ENCODE results near the gene ARHGEF19.

Gene ARHGEF19

DNA sequence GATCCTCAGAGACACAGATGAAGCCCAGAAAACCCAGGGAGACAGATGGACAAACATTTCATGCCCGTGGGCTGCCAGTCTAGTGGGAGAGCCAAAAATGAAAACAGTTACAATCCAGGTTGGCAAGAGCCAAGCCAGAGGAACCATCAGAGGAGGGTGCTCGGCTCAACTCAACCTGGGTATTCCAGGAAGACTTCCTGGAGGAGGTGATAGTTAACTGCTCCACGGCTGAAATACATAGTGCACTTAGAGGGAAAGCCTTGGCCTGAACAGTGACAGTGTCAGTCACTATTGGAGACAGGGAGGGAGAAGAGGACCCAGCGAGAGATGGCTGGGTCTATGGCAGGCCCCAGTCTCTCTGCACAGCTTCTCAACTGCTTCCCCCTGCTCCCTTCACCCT lies 1.9 kb downstream of the ARHGEF19 start:
- no peaks in the 10 kb centered on the region for H3K27me3 ChIP-seq (ENCODE audit: control insufficient read depth, insufficient read depth, low read length)
- peaks cover 25% of the 10 kb centered on the region for H3K4me1 ChIP-seq (ENCODE audit: control insufficient read depth, insufficient read depth, low read length)
- H3K4me3 ChIP-seq (ENCODE audit: low read length), result no peak overlapping the region
- WGBS (ENCODE audit: insufficient coverage, insufficient read length), result no CpG with 5 or more reads among the region's 4 CpGs
- H3K27ac ChIP-seq (ENCODE audit: low read length), result no peak overlapping the region
- no peaks in the 10 kb centered on the region for H3K9me3 ChIP-seq (ENCODE audit: control insufficient read depth, insufficient read depth, low read length)
- H3K36me3 ChIP-seq (ENCODE audit: control insufficient read depth, insufficient read depth, low read length), result no peaks in the 10 kb centered on the region
- no peak for DNase-seq (ENCODE audit: low read depth, low spot score)

DNA sequence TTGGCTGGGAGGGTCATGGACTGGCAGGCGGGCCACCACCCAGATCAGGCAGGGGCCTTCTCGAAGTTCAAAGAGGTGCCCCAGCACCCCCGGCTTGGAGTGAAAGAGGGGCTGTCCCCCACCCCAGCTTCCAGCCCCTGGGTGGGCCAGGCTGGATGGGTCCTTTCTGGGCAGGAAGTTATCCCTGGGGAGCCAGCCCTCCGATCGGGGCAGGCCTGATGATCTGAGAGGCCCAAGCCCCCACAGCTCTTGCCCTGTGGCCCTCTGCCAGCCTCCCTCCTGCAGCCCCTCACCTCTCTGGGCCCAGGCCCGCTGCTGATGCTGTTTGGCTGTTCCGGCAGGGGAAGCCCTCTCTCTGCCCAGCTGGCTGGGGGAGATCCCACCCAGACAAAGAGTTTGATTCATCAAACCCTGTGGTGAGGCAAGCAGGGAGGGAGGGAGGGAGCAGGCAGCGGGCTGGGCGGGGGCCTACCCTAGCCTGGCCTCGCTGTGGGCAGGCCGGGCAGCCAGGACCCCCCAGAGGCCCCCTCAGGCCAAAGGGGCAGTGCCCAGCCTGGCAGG lies 2.5 kb downstream of the ARHGEF19 start:
- Histone ChIP-seq H3K27ac (ENCODE audit: low read length) (no peak overlapping the region), H3K9me3 (ENCODE audit: control insufficient read depth, insufficient read depth, low read length) (no peaks in the 10 kb centered on the region), H3K36me3 (ENCODE audit: control insufficient read depth, insufficient read depth, low read length) (no peaks in the 10 kb centered on the region), H3K4me3 (ENCODE audit: low read length) (no peak overlapping the region), H3K27me3 (ENCODE audit: control insufficient read depth, insufficient read depth, low read length) (no peaks in the 10 kb centered on the region), H3K4me1 (ENCODE audit: control insufficient read depth, insufficient read depth, low read length) (peaks cover 25% of the 10 kb centered on the region)
- no CpG with 5 or more reads among the region's 11 CpGs for WGBS (ENCODE audit: insufficient coverage, insufficient read length)
- DNase-seq (ENCODE audit: low read depth, low spot score), result no peak

DNA sequence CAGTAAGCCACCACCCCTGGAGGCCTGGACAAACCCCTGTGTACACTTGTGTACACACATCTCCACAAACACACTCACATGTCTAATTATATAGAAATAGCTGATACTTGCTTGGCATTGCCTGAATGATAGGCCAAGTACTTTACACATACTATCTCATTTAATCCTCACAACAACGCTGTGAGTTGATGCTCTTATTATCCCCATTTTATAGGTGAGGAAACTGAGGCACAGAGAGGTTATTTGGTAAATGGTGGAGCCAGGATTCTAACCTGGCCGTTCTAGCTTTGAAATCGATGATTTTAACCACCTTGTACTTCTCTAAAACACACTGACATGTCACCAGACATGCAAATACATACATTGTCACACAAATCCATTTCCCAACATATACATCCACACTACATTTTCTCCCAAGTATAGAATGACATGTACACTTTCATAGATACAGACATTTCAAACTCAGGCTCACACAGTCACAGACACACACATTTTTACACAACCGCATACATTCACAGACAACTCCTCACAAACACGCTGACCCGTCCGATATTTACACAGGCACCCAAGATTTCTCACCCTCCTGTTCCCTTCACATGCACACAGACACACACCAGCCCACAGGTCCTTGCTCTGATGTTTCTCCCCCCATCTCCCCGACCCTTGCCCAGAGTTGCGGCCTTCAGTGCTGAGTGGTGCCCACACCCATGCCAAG lies 3.2 kb downstream of the ARHGEF19 start:
- H3K4me3 ChIP-seq (ENCODE audit: low read length), result no peak overlapping the region
- no peaks in the 10 kb centered on the region for H3K9me3 ChIP-seq (ENCODE audit: control insufficient read depth, insufficient read depth, low read length)
- peaks cover 5% of the 10 kb centered on the region for H3K36me3 ChIP-seq (ENCODE audit: control insufficient read depth, insufficient read depth, low read length)
- no peaks in the 10 kb centered on the region for H3K27me3 ChIP-seq (ENCODE audit: control insufficient read depth, insufficient read depth, low read length)
- peaks cover 25% of the 10 kb centered on the region for H3K4me1 ChIP-seq (ENCODE audit: control insufficient read depth, insufficient read depth, low read length)
- H3K27ac ChIP-seq (ENCODE audit: low read length), result no peak overlapping the region
- 100% methylated on average over 4 of the region's 9 CpGs for WGBS (ENCODE audit: insufficient coverage, insufficient read length)
- DNase-seq (ENCODE audit: low read depth, low spot score), result no peak

DNA sequence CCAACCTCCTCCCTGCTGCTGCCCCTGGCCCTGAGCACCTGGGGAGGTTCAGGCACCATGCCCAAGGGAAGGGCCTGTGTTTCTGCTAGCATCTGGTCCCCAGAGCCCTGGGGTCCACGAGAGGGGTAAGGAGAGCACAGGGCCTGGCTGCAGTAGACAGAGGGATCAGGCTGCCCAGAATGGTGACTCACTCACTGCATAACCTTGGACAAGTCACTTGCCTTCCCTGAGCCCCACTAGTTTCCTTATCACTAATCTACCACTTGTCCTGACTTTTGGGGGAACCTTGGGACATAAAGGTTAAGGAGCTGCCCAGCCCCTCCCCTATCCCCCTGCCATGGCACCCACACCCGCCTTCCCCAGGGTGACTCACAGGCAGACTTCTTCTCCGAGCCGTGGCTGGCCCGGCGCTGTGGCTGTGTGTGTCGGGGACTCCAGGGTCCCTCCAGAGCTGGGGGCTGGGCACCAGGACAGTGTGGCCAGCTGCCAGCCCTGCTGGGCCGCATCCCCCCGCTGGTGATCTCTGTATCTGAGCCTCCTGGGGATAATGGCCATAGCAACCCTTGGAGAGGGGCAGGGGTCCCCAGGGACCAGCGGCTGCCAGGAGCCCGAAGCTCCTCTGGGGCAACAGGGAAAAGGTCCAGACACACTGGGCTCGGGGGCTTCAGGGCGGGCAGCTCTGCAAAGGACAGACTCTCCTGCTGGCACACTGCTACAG lies 4.0 kb downstream of the ARHGEF19 start:
- H3K27me3 ChIP-seq (ENCODE audit: control insufficient read depth, insufficient read depth, low read length), result no peaks in the 10 kb centered on the region
- WGBS (ENCODE audit: insufficient coverage, insufficient read length), result no CpG with 5 or more reads among the region's 13 CpGs
- peaks cover 8% of the 10 kb centered on the region for H3K36me3 ChIP-seq (ENCODE audit: control insufficient read depth, insufficient read depth, low read length)
- no peak overlapping the region for H3K27ac ChIP-seq (ENCODE audit: low read length)
- H3K4me3 ChIP-seq (ENCODE audit: low read length), result no peak overlapping the region
- no peak for DNase-seq (ENCODE audit: low read depth, low spot score)
- H3K4me1 ChIP-seq (ENCODE audit: control insufficient read depth, insufficient read depth, low read length), result peaks cover 25% of the 10 kb centered on the region
- no peaks in the 10 kb centered on the region for H3K9me3 ChIP-seq (ENCODE audit: control insufficient read depth, insufficient read depth, low read length)

DNA sequence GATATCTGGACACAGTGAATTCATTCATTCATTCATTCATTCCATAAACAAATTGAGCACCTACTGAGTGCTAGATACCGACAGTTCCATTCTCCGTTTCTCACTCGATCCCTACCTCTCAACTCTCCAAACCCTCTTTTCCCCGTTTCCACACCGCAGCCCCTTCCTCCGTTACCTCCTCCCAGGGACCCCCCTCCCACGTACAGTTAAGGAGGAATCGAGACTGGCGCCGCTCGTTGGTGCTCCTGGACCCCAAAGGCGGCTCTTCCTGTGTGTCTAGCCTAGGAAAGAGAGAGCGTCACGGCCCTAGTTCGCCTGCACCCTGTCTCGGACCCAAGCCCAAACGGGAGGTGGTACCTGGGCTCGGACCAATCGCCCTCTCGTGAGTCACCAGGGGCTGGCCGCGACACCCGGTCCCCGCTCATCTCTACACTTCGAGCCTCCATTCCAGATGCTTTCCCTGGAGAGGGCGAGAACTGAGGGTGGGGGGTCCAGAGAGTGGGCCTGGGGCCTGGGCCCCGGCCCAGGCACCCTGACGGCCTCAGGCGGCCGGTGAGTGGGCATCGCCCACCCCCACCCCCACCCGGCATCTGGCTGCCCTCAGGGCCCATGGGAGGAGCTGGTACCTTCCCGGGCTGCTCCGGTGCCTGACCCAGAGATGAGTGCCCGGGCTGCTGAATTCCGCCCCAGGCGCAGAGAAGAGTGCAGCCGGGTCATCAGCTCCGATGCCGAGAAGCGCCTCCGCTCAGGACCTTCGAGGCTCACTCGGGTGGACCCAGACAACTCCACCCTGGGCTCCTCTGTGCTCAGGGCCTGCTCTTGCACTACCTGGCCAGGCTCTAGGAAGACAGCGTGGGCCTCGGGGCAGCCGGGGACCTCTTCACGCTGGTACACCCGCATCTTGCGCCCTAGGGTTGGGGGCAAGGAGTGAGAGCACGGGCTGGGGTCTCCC lies 4.9 kb downstream of the ARHGEF19 start:
- H3K27ac ChIP-seq (ENCODE audit: low read length), result no peak overlapping the region
- H3K36me3 ChIP-seq (ENCODE audit: control insufficient read depth, insufficient read depth, low read length), result peaks cover 8% of the 10 kb centered on the region
- no peaks in the 10 kb centered on the region for H3K9me3 ChIP-seq (ENCODE audit: control insufficient read depth, insufficient read depth, low read length)
- H3K4me3 ChIP-seq (ENCODE audit: low read length), result peak overlapping the region; percentile 29; the same call in 1 of the 2 replicates
- WGBS (ENCODE audit: insufficient coverage, insufficient read length), result no CpG with 5 or more reads among the region's 51 CpGs
- peaks cover 17% of the 10 kb centered on the region for H3K4me1 ChIP-seq (ENCODE audit: control insufficient read depth, insufficient read depth, low read length)
- H3K27me3 ChIP-seq (ENCODE audit: control insufficient read depth, insufficient read depth, low read length), result no peaks in the 10 kb centered on the region
- no peak for DNase-seq (ENCODE audit: low read depth, low spot score)

DNA sequence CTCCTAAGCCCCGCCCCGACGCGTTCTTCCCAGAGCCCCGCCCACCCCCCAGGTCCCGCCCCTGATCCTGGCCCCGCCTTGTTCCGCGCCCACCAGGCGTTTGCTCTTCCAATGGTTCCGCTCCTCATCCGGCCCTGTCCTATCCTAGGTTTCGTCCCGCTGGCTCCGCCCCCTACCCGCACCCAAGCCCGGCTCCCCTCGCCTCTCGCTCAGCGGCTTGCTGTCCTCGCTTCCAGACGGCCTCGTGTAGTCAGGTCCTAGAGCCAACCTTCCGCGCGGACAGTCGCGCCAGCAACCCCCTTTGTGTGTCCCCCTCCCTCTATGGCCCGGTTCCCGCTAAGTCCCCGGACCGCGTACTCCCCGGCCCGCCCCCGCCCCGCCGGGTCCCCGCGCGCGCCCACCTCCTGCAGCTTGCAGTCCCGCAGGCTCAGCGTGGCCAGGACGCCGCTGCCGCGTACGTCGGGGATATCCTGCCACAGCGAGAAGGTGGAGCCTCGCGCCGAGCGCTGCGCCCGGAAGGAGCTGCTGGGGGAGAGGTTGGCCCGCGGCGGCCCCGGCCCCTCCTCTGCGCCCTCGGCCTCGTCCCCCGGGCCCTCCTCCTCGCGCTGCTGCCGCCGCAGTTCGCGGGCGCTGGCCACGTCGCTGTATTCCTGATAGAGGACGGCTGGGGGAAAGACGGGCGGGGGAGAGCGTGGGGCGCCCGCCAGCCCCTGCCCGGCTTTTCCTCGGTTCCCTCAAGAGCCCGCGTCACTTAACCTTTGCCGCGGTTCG lies 5.7 kb downstream of the ARHGEF19 start:
- WGBS (ENCODE audit: insufficient coverage, insufficient read length), result no CpG with 5 or more reads among the region's 87 CpGs
- peaks cover 16% of the 10 kb centered on the region for H3K36me3 ChIP-seq (ENCODE audit: control insufficient read depth, insufficient read depth, low read length)
- H3K9me3 ChIP-seq (ENCODE audit: control insufficient read depth, insufficient read depth, low read length), result no peaks in the 10 kb centered on the region
- peak overlapping the region; percentile 29; the same call in 1 of the 2 replicates for H3K4me3 ChIP-seq (ENCODE audit: low read length)
- no peak for DNase-seq (ENCODE audit: low read depth, low spot score)
- no peak overlapping the region for H3K27ac ChIP-seq (ENCODE audit: low read length)
- H3K4me1 ChIP-seq (ENCODE audit: control insufficient read depth, insufficient read depth, low read length), result peaks cover 17% of the 10 kb centered on the region
- no peaks in the 10 kb centered on the region for H3K27me3 ChIP-seq (ENCODE audit: control insufficient read depth, insufficient read depth, low read length)

DNA sequence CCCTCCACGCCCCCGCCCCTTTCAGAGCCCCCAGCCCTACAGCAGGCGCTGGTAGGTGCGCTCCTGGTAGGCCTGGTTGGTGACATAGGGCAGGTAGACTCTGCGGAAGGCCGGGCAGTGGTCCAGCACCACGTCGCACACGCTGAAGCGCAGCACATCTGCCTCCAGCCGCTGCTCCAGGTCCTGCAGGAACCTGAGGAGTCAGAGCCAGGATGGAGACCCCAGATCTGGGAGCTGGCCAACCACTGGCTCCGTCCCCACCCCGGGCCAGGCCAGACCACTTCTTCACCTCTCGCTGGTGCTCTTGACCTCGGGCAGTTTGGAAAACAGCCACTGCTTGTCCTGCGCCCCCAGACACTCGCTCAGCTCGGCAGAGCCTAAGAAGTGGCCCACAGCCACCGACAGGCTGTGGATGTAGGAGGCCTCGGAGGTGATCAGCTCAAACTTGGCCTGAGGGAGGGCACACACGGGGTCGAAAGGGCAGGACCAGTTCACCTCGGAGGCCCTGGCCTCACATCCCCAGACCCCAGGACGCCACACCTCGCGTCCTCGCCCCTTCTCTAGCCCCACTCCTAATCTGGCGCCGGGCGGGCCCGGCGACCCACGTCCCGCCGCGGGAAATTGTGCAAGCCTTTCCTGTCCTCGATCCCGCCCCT lies 6.4 kb downstream of the ARHGEF19 start:
- H3K4me3 ChIP-seq (ENCODE audit: low read length), result peak overlapping the region; percentile 46; the same call in 1 of the 2 replicates
- H3K27ac ChIP-seq (ENCODE audit: low read length), result no peak overlapping the region
- H3K27me3 ChIP-seq (ENCODE audit: control insufficient read depth, insufficient read depth, low read length), result no peaks in the 10 kb centered on the region
- no peaks in the 10 kb centered on the region for H3K9me3 ChIP-seq (ENCODE audit: control insufficient read depth, insufficient read depth, low read length)
- peaks cover 22% of the 10 kb centered on the region for H3K36me3 ChIP-seq (ENCODE audit: control insufficient read depth, insufficient read depth, low read length)
- DNase-seq (ENCODE audit: low read depth, low spot score), result no peak
- WGBS (ENCODE audit: insufficient coverage, insufficient read length), result no CpG with 5 or more reads among the region's 38 CpGs
- H3K4me1 ChIP-seq (ENCODE audit: control insufficient read depth, insufficient read depth, low read length), result peaks cover 13% of the 10 kb centered on the region; the same call in 1 of the 2 replicates

DNA sequence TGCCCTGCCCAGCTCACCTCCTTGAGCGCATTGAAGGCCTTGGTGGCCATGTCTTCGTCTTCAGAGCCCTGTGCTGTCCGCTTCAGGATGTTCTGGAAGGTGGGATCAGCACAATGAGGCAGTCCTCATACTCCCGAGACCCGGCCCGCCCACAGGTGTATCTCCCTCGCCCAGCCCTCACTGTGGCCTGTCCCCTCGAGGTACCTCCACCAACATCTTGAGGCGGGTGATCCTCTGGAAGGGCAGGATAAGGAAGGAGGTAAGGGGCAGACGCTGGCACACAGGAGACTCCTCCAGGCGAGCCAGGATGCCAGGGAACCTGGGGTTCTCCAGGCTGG lies 7.1 kb downstream of the ARHGEF19 start:
- Histone ChIP-seq H3K4me3 (ENCODE audit: low read length) (no peak overlapping the region), H3K9me3 (ENCODE audit: control insufficient read depth, insufficient read depth, low read length) (no peaks in the 10 kb centered on the region), H3K27ac (ENCODE audit: low read length) (no peak overlapping the region), H3K36me3 (ENCODE audit: control insufficient read depth, insufficient read depth, low read length) (peaks cover 22% of the 10 kb centered on the region), H3K27me3 (ENCODE audit: control insufficient read depth, insufficient read depth, low read length) (no peaks in the 10 kb centered on the region), H3K4me1 (ENCODE audit: control insufficient read depth, insufficient read depth, low read length) (peaks cover 12% of the 10 kb centered on the region; the same call in 1 of the 2 replicates)
- WGBS (ENCODE audit: insufficient coverage, insufficient read length), result no CpG with 5 or more reads among the region's 11 CpGs
- DNase-seq (ENCODE audit: low read depth, low spot score), result no peak

DNA sequence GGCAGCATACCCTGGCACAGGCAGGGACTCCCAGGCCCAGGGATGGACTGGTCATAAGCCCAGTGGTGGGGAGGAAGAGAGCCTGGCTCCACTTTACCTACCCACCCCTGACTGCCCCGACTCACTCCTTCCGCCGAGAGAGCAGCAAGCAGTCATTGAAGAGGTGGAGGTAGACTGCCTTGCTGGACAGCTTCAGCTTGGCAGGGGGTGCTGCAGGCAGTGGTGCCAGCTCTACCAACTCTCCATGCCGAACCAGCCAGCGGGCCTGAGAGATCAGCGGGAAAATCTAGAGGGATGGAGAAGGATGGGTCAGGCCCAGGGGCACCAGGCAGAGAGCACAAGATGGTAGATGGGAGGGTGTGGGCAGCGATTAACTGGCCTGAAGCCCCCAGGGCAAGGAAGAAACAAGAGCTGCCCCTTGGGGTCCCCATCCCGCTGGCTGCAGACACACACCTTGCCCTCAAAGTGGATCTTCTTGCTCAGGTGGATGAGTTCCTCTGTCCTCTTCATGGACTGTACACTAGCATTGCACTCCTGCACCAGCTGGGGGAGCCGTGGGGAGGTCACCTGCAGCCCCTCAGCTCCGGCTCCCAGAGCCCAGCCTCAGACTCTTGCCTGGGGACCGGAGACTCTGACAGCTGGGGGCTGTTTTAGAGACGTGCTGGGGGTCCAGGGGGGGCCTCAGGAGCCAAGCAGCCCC lies 7.7 kb downstream of the ARHGEF19 start:
- Histone ChIP-seq H3K4me3 (ENCODE audit: low read length) (no peak overlapping the region), H3K9me3 (ENCODE audit: control insufficient read depth, insufficient read depth, low read length) (no peaks in the 10 kb centered on the region), H3K27me3 (ENCODE audit: control insufficient read depth, insufficient read depth, low read length) (no peaks in the 10 kb centered on the region), H3K27ac (ENCODE audit: low read length) (no peak overlapping the region), H3K4me1 (ENCODE audit: control insufficient read depth, insufficient read depth, low read length) (peaks cover 10% of the 10 kb centered on the region; the same call in 1 of the 2 replicates), H3K36me3 (ENCODE audit: control insufficient read depth, insufficient read depth, low read length) (peaks cover 22% of the 10 kb centered on the region)
- DNase-seq (ENCODE audit: low read depth, low spot score), result no peak
- no CpG with 5 or more reads among the region's 12 CpGs for WGBS (ENCODE audit: insufficient coverage, insufficient read length)

Measured in iPS DF 6.9 (cell line).